Measurements from ENCODE around the gene USP46. TPM values are rescaled to one million over a fixed set of nuclear protein-coding genes. Genes with fewer than 3 reads are reported as not detected.
A peak's percentile ranks its signal among the peaks of the same experiment; 100 is the strongest.

The USP46 gene
- total and polyA plus RNA-seq, 2 of the 4 experiments (the other 2 are of a cell fraction) = 9.3 to 15.4 TPM

GRCh38 chr4:52573551-52573950 lies 85.5 kb downstream of the USP46 start:
- peak overlapping the region; percentile 98 for H3K27ac ChIP-seq (ENCODE audit: insufficient read depth, low read length)
- H3K9ac ChIP-seq (ENCODE audit: low read depth, low read length) = peak overlapping the region; percentile 21; the same call in 1 of the 2 replicates
- peak overlapping the region; percentile 76 for H3K14ac ChIP-seq (replicated peaks; ENCODE audit: low read depth, low read length)
- peak overlapping the region; percentile 93 for H3K23ac ChIP-seq (ENCODE audit: low read depth, low read length)
- H2BK120ac ChIP-seq (ENCODE audit: low read depth, low read length) = peak overlapping the region; percentile 94
- in situ Hi-C loops (cut with MboI; ENCODE audit: low sequenced_read_pairs) = no loop called here
- peak; percentile 59 for ATAC-seq (ENCODE audit: low read depth)
- no peaks in the 10 kb centered on the region for H3K79me1 ChIP-seq (ENCODE audit: low read depth in 1 of 2, low read length in 2 of 2)
- no peak overlapping the region for H2AK9ac ChIP-seq (replicated peaks; ENCODE audit: low read depth, low read length, poor library complexity)
- peak overlapping the region; percentile 95 for H3K4ac ChIP-seq (ENCODE audit: low read depth, low read length)
- no TSS peak for BruUV-seq (replicated peaks)
- no peak for TF ChIP-seq RCOR1 (IDR thresholded peaks at IDR 0.05; ENCODE audit: insufficient replicate concordance, low read length)
- TF ChIP-seq CEBPB (IDR thresholded peaks at IDR 0.05; ENCODE audit: low read depth, low read length) = no peak
- TF ChIP-seq NFE2L2 (IDR thresholded peaks at IDR 0.05; ENCODE audit: low read depth, low read length) = no peak
- no peak for TF ChIP-seq CHD1 (IDR thresholded peaks at IDR 0.05; ENCODE audit: low read depth, low read length)
- TF ChIP-seq, protein P1, sequence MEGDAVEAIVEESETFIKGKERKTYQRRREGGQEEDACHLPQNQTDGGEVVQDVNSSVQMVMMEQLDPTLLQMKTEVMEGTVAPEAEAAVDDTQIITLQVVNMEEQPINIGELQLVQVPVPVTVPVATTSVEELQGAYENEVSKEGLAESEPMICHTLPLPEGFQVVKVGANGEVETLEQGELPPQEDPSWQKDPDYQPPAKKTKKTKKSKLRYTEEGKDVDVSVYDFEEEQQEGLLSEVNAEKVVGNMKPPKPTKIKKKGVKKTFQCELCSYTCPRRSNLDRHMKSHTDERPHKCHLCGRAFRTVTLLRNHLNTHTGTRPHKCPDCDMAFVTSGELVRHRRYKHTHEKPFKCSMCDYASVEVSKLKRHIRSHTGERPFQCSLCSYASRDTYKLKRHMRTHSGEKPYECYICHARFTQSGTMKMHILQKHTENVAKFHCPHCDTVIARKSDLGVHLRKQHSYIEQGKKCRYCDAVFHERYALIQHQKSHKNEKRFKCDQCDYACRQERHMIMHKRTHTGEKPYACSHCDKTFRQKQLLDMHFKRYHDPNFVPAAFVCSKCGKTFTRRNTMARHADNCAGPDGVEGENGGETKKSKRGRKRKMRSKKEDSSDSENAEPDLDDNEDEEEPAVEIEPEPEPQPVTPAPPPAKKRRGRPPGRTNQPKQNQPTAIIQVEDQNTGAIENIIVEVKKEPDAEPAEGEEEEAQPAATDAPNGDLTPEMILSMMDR (conservative IDR thresholded peaks at IDR 0.05; ENCODE audit: low read depth, low read length) = no peak
- TF ChIP-seq ELK1 (IDR thresholded peaks at IDR 0.05; ENCODE audit: borderline replicate concordance, low read depth, low read length) = no peak
- TF ChIP-seq BHLHE40 (IDR thresholded peaks at IDR 0.05; ENCODE audit: low read depth, low read length) = no peak
- TF ChIP-seq, protein P2, sequence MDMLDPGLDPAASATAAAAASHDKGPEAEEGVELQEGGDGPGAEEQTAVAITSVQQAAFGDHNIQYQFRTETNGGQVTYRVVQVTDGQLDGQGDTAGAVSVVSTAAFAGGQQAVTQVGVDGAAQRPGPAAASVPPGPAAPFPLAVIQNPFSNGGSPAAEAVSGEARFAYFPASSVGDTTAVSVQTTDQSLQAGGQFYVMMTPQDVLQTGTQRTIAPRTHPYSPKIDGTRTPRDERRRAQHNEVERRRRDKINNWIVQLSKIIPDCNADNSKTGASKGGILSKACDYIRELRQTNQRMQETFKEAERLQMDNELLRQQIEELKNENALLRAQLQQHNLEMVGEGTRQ (IDR thresholded peaks at IDR 0.05; ENCODE audit: low read depth, low read length) = no peak
- TF ChIP-seq FOS (IDR thresholded peaks at IDR 0.05; ENCODE audit: low read depth, low read length) = no peak
- TF ChIP-seq SMC3 (IDR thresholded peaks at IDR 0.05; ENCODE audit: low read depth, low read length) = no peak
- TF ChIP-seq MAZ (IDR thresholded peaks at IDR 0.05; ENCODE audit: borderline replicate concordance, low read depth, low read length) = no peak
- TF ChIP-seq RAD21 (IDR thresholded peaks at IDR 0.05; ENCODE audit: low read length) = no peak
- no peak for TF ChIP-seq RFX5 (IDR thresholded peaks at IDR 0.05; ENCODE audit: low read depth, low read length)
- no peak for TF ChIP-seq MXI1 (IDR thresholded peaks at IDR 0.05; ENCODE audit: borderline replicate concordance, low read depth, low read length)
- TF ChIP-seq MAFK (IDR thresholded peaks at IDR 0.05; ENCODE audit: low read depth, low read length) = no peak
- peak overlapping the region; percentile 88 for H4K5ac ChIP-seq (ENCODE audit: low read depth, low read length)
- no peak overlapping the region for H3K4me3 ChIP-seq (ENCODE audit: insufficient read depth, low read depth, low read length)
- H4K91ac ChIP-seq (ENCODE audit: insufficient read depth, low read depth, low read length) = peak overlapping the region; percentile 97
- peak overlapping the region; percentile 97 for H3K56ac ChIP-seq (ENCODE audit: extremely low read depth, insufficient read depth, low read length)
- DNase-seq = peak; percentile 15
- no CpG with 5 or more reads among the region's 1 CpG for WGBS, 2 experiments (ENCODE audit: extremely low coverage in 2 of 2, insufficient read length in 1 of 2)
- peak overlapping the region; percentile 47; the same call in 1 of the 3 replicates for H2BK15ac ChIP-seq (ENCODE audit: low read depth, low read length)
- H2AFZ ChIP-seq (replicated peaks; ENCODE audit: low read length, poor library complexity) = peak overlapping the region; percentile 33
- peak overlapping the region; percentile 95 for H2BK5ac ChIP-seq (ENCODE audit: low read depth, low read length, poor library complexity, severe bottlenecking)
- H3K9me1 ChIP-seq (ENCODE audit: insufficient read depth, low read length) = peaks cover 2% of the 10 kb centered on the region; the same call in 1 of the 2 replicates
- H3K4me1 ChIP-seq (ENCODE audit: control insufficient read depth, insufficient read depth, low read length) = peaks cover 12% of the 10 kb centered on the region
- peak overlapping the region; percentile 67 to 84 for H4K8ac ChIP-seq (ENCODE audit: low read depth in 2 of 2, low read length in 2 of 2)
- H3K4me2 ChIP-seq (ENCODE audit: low read depth, low read length) = peak overlapping the region; percentile 66
- peak overlapping the region; percentile 89 for H3K18ac ChIP-seq (ENCODE audit: low read depth, low read length)
- H2AK5ac ChIP-seq (ENCODE audit: low read depth, low read length) = peak overlapping the region; percentile 82
- peak overlapping the region; percentile 96 for H2BK20ac ChIP-seq (ENCODE audit: low read depth, low read length)
- H4K20me1 ChIP-seq (ENCODE audit: insufficient read depth, low read length) = no peaks in the 10 kb centered on the region
- H3K27me3 ChIP-seq (ENCODE audit: control insufficient read depth, insufficient read depth, low read length) = no peaks in the 10 kb centered on the region
- dilution Hi-C loops (cut with HindIII; ENCODE audit: low sequenced_read_pairs, unreplicated experiment) = no loop called here
- CTCF ChIA-PET = no interaction called here
- H3K9me3 ChIP-seq (ENCODE audit: control insufficient read depth, insufficient read depth, low read length) = peaks cover 12% of the 10 kb centered on the region
- intact Hi-C loops (cut with micrococcal nuclease) = no loop called here
- no peaks in the 10 kb centered on the region for H3K36me3 ChIP-seq (ENCODE audit: control insufficient read depth, insufficient read depth, low read length)
- POLR2A ChIA-PET (ENCODE audit: unreplicated experiment) = no interaction called here
